ENCODE measurements around the gene MDFIC2.

The MDFIC2 gene

GRCh38 chr3:70261283-70261682 lies 51.2 kb downstream of the MDFIC2 start:
- DNase-seq (ENCODE audit: extremely low read depth, low read depth) = no peak
- no peak for TF ChIP-seq CTCF (IDR thresholded peaks at IDR 0.05; ENCODE audit: low read depth, low read length)

GRCh38 chr3:70256566-70256965 lies 55.9 kb downstream of the MDFIC2 start:
- TF ChIP-seq CTCF (IDR thresholded peaks at IDR 0.05; ENCODE audit: low read depth, low read length) = no peak
- no peak for DNase-seq (ENCODE audit: extremely low read depth, low read depth)

- no peak for DNase-seq (ENCODE audit: extremely low read depth, low read depth)
- no peak for TF ChIP-seq CTCF (IDR thresholded peaks at IDR 0.05; ENCODE audit: low read depth, low read length)
Measured at GRCh38 chr3:70250492-70250891, 61.9 kb downstream of the MDFIC2 start.

- DNase-seq (ENCODE audit: extremely low read depth, low read depth) = no peak
- TF ChIP-seq CTCF (IDR thresholded peaks at IDR 0.05; ENCODE audit: low read depth, low read length) = no peak
Measured at GRCh38 chr3:70249509-70250160, 62.8 kb downstream of the MDFIC2 start.

GRCh38 chr3:70248856-70249255 lies 63.6 kb downstream of the MDFIC2 start:
- no peak for TF ChIP-seq CTCF (IDR thresholded peaks at IDR 0.05; ENCODE audit: low read depth, low read length)

GRCh38 chr3:70247955-70248354 lies 64.5 kb downstream of the MDFIC2 start:
- DNase-seq (ENCODE audit: extremely low read depth, low read depth) = no peak
- no peak for TF ChIP-seq CTCF (IDR thresholded peaks at IDR 0.05; ENCODE audit: low read depth, low read length)

More at GRCh38 chr3:70248856-70249255, 63.6 kb downstream of the MDFIC2 start:
- DNase-seq (ENCODE audit: extremely low read depth, low read depth) = no peak

GRCh38 chr3:70245746-70246525 lies 66.5 kb downstream of the MDFIC2 start:
- no peak for TF ChIP-seq CTCF (IDR thresholded peaks at IDR 0.05; ENCODE audit: low read depth, low read length)
- DNase-seq (ENCODE audit: extremely low read depth, low read depth) = no peak
